ENCODE data around the gene GET3. TPM values are rescaled to one million over a fixed set of nuclear protein-coding genes. Genes with fewer than 3 reads are reported as not detected.
"Not testable (repeated sequence)": the region's sequence is repeated elsewhere in the genome, so short reads cannot be mapped to it uniquely, and the experiment has no call there.

Gene GET3
- 273 and 316 TPM in 2 replicates for total RNA-seq (2014; rRNA removed; shearing (Covaris generic); ENCODE audit: low replicate concordance)

- Histone ChIP-seq H3K9me3 (no peaks in the 10 kb centered on the region), H3K27me3 (no peaks in the 10 kb centered on the region), H3K4me3 (peak within 1 kb of the TSS; percentile 77), H3K36me3 (peaks cover 50% of the 10 kb centered on the region)
- peak; percentile 100 for DNase-seq
Observed at GRCh38 chr19:12736995-12737834, at the start of gene GET3. GET3 (plus strand) TSS chr19:12737497; CDS start chr19:12737506, 9 bp downstream.

GRCh38 chr19:12689012-12689411 is 48.3 kb upstream of the GET3 start:
- no peaks in the 10 kb centered on the region for H3K9me3 ChIP-seq
- H3K4me3 ChIP-seq, result no peak overlapping the region
- DNase-seq, result no peak
- H3K36me3 ChIP-seq, result peaks cover 28% of the 10 kb centered on the region
- H3K27me3 ChIP-seq, result no peaks in the 10 kb centered on the region

GRCh38 chr19:12689581-12690216 is 47.6 kb upstream of the GET3 start:
- H3K27me3 ChIP-seq, result no peaks in the 10 kb centered on the region
- H3K36me3 ChIP-seq, result peaks cover 28% of the 10 kb centered on the region
- no peak overlapping the region for H3K4me3 ChIP-seq
- DNase-seq, result no peak
- no peaks in the 10 kb centered on the region for H3K9me3 ChIP-seq

GRCh38 chr19:12692960-12693359 is 44.3 kb upstream of the GET3 start:
- no peak for DNase-seq
- Histone ChIP-seq H3K27me3 (no peaks in the 10 kb centered on the region), H3K36me3 (peaks cover 31% of the 10 kb centered on the region), H3K4me3 (no peak overlapping the region), H3K9me3 (no peaks in the 10 kb centered on the region)

- peaks cover 32% of the 10 kb centered on the region for H3K36me3 ChIP-seq
- no peaks in the 10 kb centered on the region for H3K27me3 ChIP-seq
- H3K4me3 ChIP-seq, result no peak overlapping the region
- H3K9me3 ChIP-seq, result no peaks in the 10 kb centered on the region
- DNase-seq, result no peak
Observed at GRCh38 chr19:12694641-12695040, 42.7 kb upstream of the GET3 start.

- Histone ChIP-seq H3K4me3 (peak overlapping the region; percentile 82), H3K9me3 (no peaks in the 10 kb centered on the region)
- no peak for DNase-seq
Observed at GRCh38 chr19:12695096-12695495, 42.2 kb upstream of the GET3 start.

GRCh38 chr19:12695514-12695913 is 41.8 kb upstream of the GET3 start:
- DNase-seq, result no peak
- Histone ChIP-seq H3K27me3 (no peaks in the 10 kb centered on the region), H3K4me3 (peak overlapping the region; percentile 82), H3K9me3 (no peaks in the 10 kb centered on the region), H3K36me3 (peaks cover 37% of the 10 kb centered on the region)

More at GRCh38 chr19:12695096-12695495, 42.2 kb upstream of the GET3 start:
- Histone ChIP-seq H3K36me3 (peaks cover 34% of the 10 kb centered on the region), H3K27me3 (no peaks in the 10 kb centered on the region)

GRCh38 chr19:12695997-12696365 is 41.3 kb upstream of the GET3 start:
- H3K27me3 ChIP-seq, result no peaks in the 10 kb centered on the region
- DNase-seq, result no peak

GRCh38 chr19:12696366-12697335 is 40.6 kb upstream of the GET3 start, which contains the start of gene FBXW9:
FBXW9 (minus strand) TSS chr19:12696631; CDS start chr19:12696581, 50 bp downstream.
- Histone ChIP-seq H3K9me3 (no peaks in the 10 kb centered on the region), H3K36me3 (peaks cover 48% of the 10 kb centered on the region), H3K27me3 (no peaks in the 10 kb centered on the region), H3K4me3 (peak within 1 kb of the TSS; percentile 82)
- DNase-seq, result peak; percentile 98

More at GRCh38 chr19:12695997-12696365, 41.3 kb upstream of the GET3 start:
- peaks cover 41% of the 10 kb centered on the region for H3K36me3 ChIP-seq
- no peaks in the 10 kb centered on the region for H3K9me3 ChIP-seq
- H3K4me3 ChIP-seq, result peak overlapping the region; percentile 82

- Histone ChIP-seq H3K36me3 (peaks cover 55% of the 10 kb centered on the region), H3K4me3 (peak overlapping the region; percentile 82)
- H3K27me3 ChIP-seq, DNase-seq, H3K9me3 ChIP-seq: not testable (repeated sequence)
Observed at GRCh38 chr19:12697425-12697824, 39.9 kb upstream of the GET3 start.

GRCh38 chr19:12698138-12698537 is 39.2 kb upstream of the GET3 start:
- H3K27me3 ChIP-seq, result no peaks in the 10 kb centered on the region
- no peak for DNase-seq
- no peak overlapping the region for H3K4me3 ChIP-seq
- H3K36me3 ChIP-seq, result peaks cover 56% of the 10 kb centered on the region
- H3K9me3 ChIP-seq, result no peaks in the 10 kb centered on the region

- peaks cover 91% of the 10 kb centered on the region for H3K36me3 ChIP-seq
- DNase-seq, result no peak
- H3K27me3 ChIP-seq, result no peaks in the 10 kb centered on the region
- H3K9me3 ChIP-seq, result no peaks in the 10 kb centered on the region
- no peak overlapping the region for H3K4me3 ChIP-seq
Observed at GRCh38 chr19:12701596-12702282, 35.6 kb upstream of the GET3 start.

GRCh38 chr19:12703046-12703445 is 34.3 kb upstream of the GET3 start:
- H3K9me3 ChIP-seq, result no peaks in the 10 kb centered on the region
- DNase-seq, result peak; percentile 71
- no peak overlapping the region for H3K4me3 ChIP-seq
- peaks cover 96% of the 10 kb centered on the region for H3K36me3 ChIP-seq
- no peaks in the 10 kb centered on the region for H3K27me3 ChIP-seq

GRCh38 chr19:12705169-12705568 is 32.1 kb upstream of the GET3 start:
- no peaks in the 10 kb centered on the region for H3K27me3 ChIP-seq
- peaks cover 98% of the 10 kb centered on the region for H3K36me3 ChIP-seq
- DNase-seq, result no peak
- no peak overlapping the region for H3K4me3 ChIP-seq
- H3K9me3 ChIP-seq, result no peaks in the 10 kb centered on the region

- Histone ChIP-seq H3K36me3 (peaks cover 100% of the 10 kb centered on the region), H3K4me3 (no peak overlapping the region), H3K27me3 (no peaks in the 10 kb centered on the region), H3K9me3 (no peaks in the 10 kb centered on the region)
- DNase-seq, result no peak
Observed at GRCh38 chr19:12705654-12706331, 31.5 kb upstream of the GET3 start.

GRCh38 chr19:12706332-12706718 is 31.0 kb upstream of the GET3 start:
- Histone ChIP-seq H3K9me3 (no peaks in the 10 kb centered on the region), H3K4me3 (no peak overlapping the region), H3K27me3 (no peaks in the 10 kb centered on the region), H3K36me3 (peaks cover 100% of the 10 kb centered on the region)
- DNase-seq, result no peak
